ENCODE measurements around the gene ISM2. TPM values are rescaled to one million over a fixed set of nuclear protein-coding genes. Genes with fewer than 3 reads are reported as not detected.

The ISM2 gene
- total and polyA plus RNA-seq, 2 experiments from 2014 or later, result 0.69 to 1.3 TPM

DNA sequence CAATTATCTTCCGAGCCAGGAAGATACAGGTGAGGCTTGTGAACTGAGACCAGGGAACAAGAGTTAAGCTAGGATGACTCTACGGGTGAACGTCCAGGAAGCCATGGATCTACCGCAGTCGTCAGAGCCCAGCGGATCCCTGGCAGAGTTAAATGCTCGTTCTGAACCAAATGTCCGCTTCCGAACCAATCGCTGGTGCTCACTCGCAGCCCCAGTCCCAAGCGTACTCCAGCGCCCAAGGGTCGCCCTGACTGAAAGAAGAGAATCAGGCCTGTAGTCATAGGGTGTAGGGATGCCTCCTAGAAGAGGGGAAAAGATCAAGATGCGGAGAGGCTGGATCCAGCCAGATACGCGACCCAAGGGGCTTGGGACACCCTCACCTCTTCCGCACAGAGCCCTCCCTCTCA lies 41.5 kb downstream of the ISM2 start:
- Histone ChIP-seq H3K36me3 (ENCODE audit: insufficient read depth) (peaks cover 27% of the 10 kb centered on the region), H3K4me3 (peak overlapping the region; percentile 80), H3F3A (replicated peaks; ENCODE audit: low read depth) (no peaks in the 10 kb centered on the region), H3K4me1 (ENCODE audit: insufficient read depth) (peaks cover 5% of the 10 kb centered on the region), H3K27ac (ENCODE audit: low read depth) (peak overlapping the region; percentile 67), H4K20me1 (replicated peaks; ENCODE audit: insufficient read depth) (peaks cover 19% of the 10 kb centered on the region), H3K9me2 (ENCODE audit: insufficient read depth) (no peaks in the 10 kb centered on the region), H3K27me3 (ENCODE audit: insufficient read depth) (no peaks in the 10 kb centered on the region), H3K4me2 (peak overlapping the region; percentile 90), H3K79me2 (replicated peaks; ENCODE audit: insufficient read depth) (peaks cover 49% of the 10 kb centered on the region), H2AFZ (peak overlapping the region; percentile 90)
- H3K36me3 Mint-ChIP-seq (ENCODE audit: low read depth), result peaks cover 32% of the 10 kb centered on the region
- no peak for TF ChIP-seq ZNF331 (CRISPR knock-in tag; IDR thresholded peaks at IDR 0.05; ENCODE audit: low read depth)
- TF ChIP-seq POLR2AphosphoS5 (IDR thresholded peaks at IDR 0.05; ENCODE audit: low read depth), result no peak; the same call in 1 of the 2 replicates
- TF ChIP-seq STAT1 (IDR thresholded peaks at IDR 0.05; ENCODE audit: unreplicated experiment), result no peak
- no peak for TF ChIP-seq EZH2 (IDR thresholded peaks at IDR 0.05; ENCODE audit: low read depth, unreplicated experiment)
- TF ChIP-seq CREB1 (CRISPR knock-in tag; IDR thresholded peaks at IDR 0.05; ENCODE audit: low read depth), result no peak
- TF ChIP-seq ZNF114 (CRISPR knock-in tag; IDR thresholded peaks at IDR 0.05), result no peak
- peak; percentile 19 for ATAC-seq
- H3K4me1 Mint-ChIP-seq, result peaks cover 18% of the 10 kb centered on the region
- H3K4me3 Mint-ChIP-seq, result peak overlapping the region; percentile 99
- peaks cover 12% of the 10 kb centered on the region for H3K27me3 Mint-ChIP-seq (ENCODE audit: insufficient read depth, low read depth, poor library complexity)
- peak overlapping the region; percentile 91 for H3K27ac Mint-ChIP-seq
- no peak for DNase-seq (ENCODE audit: low spot score)
- no peaks in the 10 kb centered on the region; the same call in 2 of the 3 replicates for H3K9me3 Mint-ChIP-seq

DNA sequence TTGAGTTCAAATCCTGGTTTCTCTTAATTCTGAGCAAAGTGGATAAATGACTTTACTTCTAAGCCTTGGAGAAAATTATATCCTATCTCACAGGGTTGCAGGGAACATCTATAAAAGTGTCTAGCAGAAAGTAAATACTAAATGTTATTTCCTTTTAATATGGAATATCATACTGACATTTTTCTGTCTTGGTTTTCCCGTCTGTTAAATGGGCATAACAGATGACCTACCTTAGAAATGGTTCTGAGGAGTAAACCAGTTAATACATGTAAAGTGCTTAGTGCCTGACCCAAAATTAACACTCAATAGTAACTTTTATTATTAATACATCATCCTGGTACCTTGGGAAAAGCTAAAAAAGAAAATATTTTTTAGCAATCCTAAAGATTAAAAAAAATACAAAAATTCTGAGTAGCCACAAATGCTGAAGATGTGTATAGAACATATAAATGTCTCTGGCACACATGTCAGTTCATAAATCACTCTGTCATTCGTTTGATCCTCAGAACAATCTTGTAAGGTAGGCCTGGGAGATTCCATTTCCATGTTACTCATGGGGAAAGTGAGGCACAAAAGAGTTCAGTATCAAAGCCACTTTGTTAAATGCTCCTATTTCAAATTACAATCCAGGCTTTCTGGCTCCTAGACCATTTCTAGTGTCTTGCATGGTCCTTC lies 42.5 kb downstream of the ISM2 start:
- Mint-ChIP-seq H3K4me3 (peak overlapping the region; percentile 99), H3K27me3 (ENCODE audit: insufficient read depth, low read depth, poor library complexity) (peaks cover 12% of the 10 kb centered on the region), H3K36me3 (ENCODE audit: low read depth) (peaks cover 22% of the 10 kb centered on the region), H3K4me1 (peaks cover 18% of the 10 kb centered on the region), H3K27ac (no peak overlapping the region), H3K9me3 (no peaks in the 10 kb centered on the region; the same call in 2 of the 3 replicates)
- Histone ChIP-seq H3F3A (replicated peaks; ENCODE audit: low read depth) (no peaks in the 10 kb centered on the region), H3K4me3 (peak overlapping the region; percentile 80), H4K20me1 (replicated peaks; ENCODE audit: insufficient read depth) (peaks cover 11% of the 10 kb centered on the region), H3K4me2 (peak overlapping the region; percentile 90), H3K27ac (ENCODE audit: low read depth) (no peak overlapping the region), H3K9me2 (ENCODE audit: insufficient read depth) (no peaks in the 10 kb centered on the region), H3K4me1 (ENCODE audit: insufficient read depth) (peaks cover 5% of the 10 kb centered on the region), H3K27me3 (ENCODE audit: insufficient read depth) (no peaks in the 10 kb centered on the region), H2AFZ (no peak overlapping the region), H3K79me2 (replicated peaks; ENCODE audit: insufficient read depth) (peaks cover 44% of the 10 kb centered on the region), H3K36me3 (ENCODE audit: insufficient read depth) (peaks cover 16% of the 10 kb centered on the region)
- ATAC-seq (no peak), DNase-seq (ENCODE audit: low spot score) (no peak)
- TF ChIP-seq EZH2phosphoT487 (IDR thresholded peaks at IDR 0.05; ENCODE audit: unreplicated experiment), result no peak
- TF ChIP-seq, protein P1, sequence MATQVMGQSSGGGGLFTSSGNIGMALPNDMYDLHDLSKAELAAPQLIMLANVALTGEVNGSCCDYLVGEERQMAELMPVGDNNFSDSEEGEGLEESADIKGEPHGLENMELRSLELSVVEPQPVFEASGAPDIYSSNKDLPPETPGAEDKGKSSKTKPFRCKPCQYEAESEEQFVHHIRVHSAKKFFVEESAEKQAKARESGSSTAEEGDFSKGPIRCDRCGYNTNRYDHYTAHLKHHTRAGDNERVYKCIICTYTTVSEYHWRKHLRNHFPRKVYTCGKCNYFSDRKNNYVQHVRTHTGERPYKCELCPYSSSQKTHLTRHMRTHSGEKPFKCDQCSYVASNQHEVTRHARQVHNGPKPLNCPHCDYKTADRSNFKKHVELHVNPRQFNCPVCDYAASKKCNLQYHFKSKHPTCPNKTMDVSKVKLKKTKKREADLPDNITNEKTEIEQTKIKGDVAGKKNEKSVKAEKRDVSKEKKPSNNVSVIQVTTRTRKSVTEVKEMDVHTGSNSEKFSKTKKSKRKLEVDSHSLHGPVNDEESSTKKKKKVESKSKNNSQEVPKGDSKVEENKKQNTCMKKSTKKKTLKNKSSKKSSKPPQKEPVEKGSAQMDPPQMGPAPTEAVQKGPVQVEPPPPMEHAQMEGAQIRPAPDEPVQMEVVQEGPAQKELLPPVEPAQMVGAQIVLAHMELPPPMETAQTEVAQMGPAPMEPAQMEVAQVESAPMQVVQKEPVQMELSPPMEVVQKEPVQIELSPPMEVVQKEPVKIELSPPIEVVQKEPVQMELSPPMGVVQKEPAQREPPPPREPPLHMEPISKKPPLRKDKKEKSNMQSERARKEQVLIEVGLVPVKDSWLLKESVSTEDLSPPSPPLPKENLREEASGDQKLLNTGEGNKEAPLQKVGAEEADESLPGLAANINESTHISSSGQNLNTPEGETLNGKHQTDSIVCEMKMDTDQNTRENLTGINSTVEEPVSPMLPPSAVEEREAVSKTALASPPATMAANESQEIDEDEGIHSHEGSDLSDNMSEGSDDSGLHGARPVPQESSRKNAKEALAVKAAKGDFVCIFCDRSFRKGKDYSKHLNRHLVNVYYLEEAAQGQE (IDR thresholded peaks at IDR 0.05; ENCODE audit: unreplicated experiment), result no peak
- no peak for TF ChIP-seq ZNF331 (CRISPR knock-in tag; IDR thresholded peaks at IDR 0.05; ENCODE audit: low read depth)
- TF ChIP-seq, protein P2, sequence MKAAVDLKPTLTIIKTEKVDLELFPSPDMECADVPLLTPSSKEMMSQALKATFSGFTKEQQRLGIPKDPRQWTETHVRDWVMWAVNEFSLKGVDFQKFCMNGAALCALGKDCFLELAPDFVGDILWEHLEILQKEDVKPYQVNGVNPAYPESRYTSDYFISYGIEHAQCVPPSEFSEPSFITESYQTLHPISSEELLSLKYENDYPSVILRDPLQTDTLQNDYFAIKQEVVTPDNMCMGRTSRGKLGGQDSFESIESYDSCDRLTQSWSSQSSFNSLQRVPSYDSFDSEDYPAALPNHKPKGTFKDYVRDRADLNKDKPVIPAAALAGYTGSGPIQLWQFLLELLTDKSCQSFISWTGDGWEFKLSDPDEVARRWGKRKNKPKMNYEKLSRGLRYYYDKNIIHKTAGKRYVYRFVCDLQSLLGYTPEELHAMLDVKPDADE (IDR thresholded peaks at IDR 0.05), result no peak
- TF ChIP-seq, protein P3, sequence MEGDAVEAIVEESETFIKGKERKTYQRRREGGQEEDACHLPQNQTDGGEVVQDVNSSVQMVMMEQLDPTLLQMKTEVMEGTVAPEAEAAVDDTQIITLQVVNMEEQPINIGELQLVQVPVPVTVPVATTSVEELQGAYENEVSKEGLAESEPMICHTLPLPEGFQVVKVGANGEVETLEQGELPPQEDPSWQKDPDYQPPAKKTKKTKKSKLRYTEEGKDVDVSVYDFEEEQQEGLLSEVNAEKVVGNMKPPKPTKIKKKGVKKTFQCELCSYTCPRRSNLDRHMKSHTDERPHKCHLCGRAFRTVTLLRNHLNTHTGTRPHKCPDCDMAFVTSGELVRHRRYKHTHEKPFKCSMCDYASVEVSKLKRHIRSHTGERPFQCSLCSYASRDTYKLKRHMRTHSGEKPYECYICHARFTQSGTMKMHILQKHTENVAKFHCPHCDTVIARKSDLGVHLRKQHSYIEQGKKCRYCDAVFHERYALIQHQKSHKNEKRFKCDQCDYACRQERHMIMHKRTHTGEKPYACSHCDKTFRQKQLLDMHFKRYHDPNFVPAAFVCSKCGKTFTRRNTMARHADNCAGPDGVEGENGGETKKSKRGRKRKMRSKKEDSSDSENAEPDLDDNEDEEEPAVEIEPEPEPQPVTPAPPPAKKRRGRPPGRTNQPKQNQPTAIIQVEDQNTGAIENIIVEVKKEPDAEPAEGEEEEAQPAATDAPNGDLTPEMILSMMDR (conservative IDR thresholded peaks at IDR 0.05; ENCODE audit: low read depth in 2 of 2), result no peak
- TF ChIP-seq CREB1 (CRISPR knock-in tag; IDR thresholded peaks at IDR 0.05; ENCODE audit: low read depth), result no peak
- no peak for TF ChIP-seq ZNF114 (CRISPR knock-in tag; IDR thresholded peaks at IDR 0.05)
- TF ChIP-seq NANOG (IDR thresholded peaks at IDR 0.05; ENCODE audit: borderline replicate concordance), result no peak
- no peak for TF ChIP-seq EZH2 (IDR thresholded peaks at IDR 0.05; ENCODE audit: low read depth, unreplicated experiment)

Measured in GM23338 (cell line).